Measurements from ENCODE around the gene PCNX2. TPM values are rescaled to one million over a fixed set of nuclear protein-coding genes. Genes with fewer than 3 reads are reported as not detected.

The PCNX2 gene
- total RNA-seq, 1 experiment from 2014 or later: 18.6 TPM

DNA sequence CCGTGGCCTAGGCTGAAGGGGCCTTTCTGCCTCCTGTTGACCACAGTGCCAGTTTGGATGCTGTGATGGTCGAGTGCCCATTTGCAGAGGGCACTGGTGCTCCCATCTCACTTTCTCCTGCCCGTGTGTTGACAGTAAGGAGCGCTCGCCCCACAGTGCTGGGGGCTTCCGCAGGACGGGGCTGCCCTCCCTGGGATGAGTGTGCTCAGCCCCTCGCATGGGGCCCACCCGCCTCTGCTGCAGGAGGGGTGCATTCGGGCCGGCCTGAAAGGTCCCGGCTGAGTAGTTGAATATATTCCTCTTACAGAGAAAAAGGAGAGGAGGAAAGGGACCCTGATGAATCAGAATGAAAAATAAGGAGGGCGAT is 307.8 kb downstream of the PCNX2 start:
- no peak overlapping the region for H3K27ac ChIP-seq
- intact Hi-C loops (cut with micrococcal nuclease; ENCODE audit: unreplicated experiment): no loop called here
- no peaks in the 10 kb centered on the region for H3K27me3 ChIP-seq (ENCODE audit: insufficient read depth, low read depth)
- H3K4me2 ChIP-seq: no peak overlapping the region
- no peaks in the 10 kb centered on the region for H3K9me3 ChIP-seq (ENCODE audit: insufficient read depth, low read depth)
- TF ChIP-seq, protein P1, sequence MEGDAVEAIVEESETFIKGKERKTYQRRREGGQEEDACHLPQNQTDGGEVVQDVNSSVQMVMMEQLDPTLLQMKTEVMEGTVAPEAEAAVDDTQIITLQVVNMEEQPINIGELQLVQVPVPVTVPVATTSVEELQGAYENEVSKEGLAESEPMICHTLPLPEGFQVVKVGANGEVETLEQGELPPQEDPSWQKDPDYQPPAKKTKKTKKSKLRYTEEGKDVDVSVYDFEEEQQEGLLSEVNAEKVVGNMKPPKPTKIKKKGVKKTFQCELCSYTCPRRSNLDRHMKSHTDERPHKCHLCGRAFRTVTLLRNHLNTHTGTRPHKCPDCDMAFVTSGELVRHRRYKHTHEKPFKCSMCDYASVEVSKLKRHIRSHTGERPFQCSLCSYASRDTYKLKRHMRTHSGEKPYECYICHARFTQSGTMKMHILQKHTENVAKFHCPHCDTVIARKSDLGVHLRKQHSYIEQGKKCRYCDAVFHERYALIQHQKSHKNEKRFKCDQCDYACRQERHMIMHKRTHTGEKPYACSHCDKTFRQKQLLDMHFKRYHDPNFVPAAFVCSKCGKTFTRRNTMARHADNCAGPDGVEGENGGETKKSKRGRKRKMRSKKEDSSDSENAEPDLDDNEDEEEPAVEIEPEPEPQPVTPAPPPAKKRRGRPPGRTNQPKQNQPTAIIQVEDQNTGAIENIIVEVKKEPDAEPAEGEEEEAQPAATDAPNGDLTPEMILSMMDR (conservative IDR thresholded peaks at IDR 0.05): no peak
- TF ChIP-seq EZH2 (IDR thresholded peaks at IDR 0.05; ENCODE audit: low read depth): no peak
- no peaks in the 10 kb centered on the region for H4K20me1 ChIP-seq (ENCODE audit: insufficient read depth)
- BruUV-seq (replicated peaks): no TSS peak
- H3K4me3 ChIP-seq: no peak overlapping the region
- no peaks in the 10 kb centered on the region for H3F3A ChIP-seq (ENCODE audit: insufficient read depth, low read depth)
- H2AFZ ChIP-seq: no peak overlapping the region
- no peak for DNase-seq
- ChIA-PET POLR2A (ENCODE audit: unreplicated experiment) (no interaction called here), CTCF (no interaction called here)
- 0 out of 2 replicates have a peak, but pooled peaks cover 7% of the 10 kb centered on the region for H3K4me1 ChIP-seq (replicated peaks; ENCODE audit: insufficient read depth)
- H3K36me3 ChIP-seq (ENCODE audit: low read depth): no peaks in the 10 kb centered on the region
- H3K9me2 ChIP-seq (ENCODE audit: insufficient read depth): no peaks in the 10 kb centered on the region
- no peaks in the 10 kb centered on the region for H3K79me2 ChIP-seq (ENCODE audit: low read depth)

DNA sequence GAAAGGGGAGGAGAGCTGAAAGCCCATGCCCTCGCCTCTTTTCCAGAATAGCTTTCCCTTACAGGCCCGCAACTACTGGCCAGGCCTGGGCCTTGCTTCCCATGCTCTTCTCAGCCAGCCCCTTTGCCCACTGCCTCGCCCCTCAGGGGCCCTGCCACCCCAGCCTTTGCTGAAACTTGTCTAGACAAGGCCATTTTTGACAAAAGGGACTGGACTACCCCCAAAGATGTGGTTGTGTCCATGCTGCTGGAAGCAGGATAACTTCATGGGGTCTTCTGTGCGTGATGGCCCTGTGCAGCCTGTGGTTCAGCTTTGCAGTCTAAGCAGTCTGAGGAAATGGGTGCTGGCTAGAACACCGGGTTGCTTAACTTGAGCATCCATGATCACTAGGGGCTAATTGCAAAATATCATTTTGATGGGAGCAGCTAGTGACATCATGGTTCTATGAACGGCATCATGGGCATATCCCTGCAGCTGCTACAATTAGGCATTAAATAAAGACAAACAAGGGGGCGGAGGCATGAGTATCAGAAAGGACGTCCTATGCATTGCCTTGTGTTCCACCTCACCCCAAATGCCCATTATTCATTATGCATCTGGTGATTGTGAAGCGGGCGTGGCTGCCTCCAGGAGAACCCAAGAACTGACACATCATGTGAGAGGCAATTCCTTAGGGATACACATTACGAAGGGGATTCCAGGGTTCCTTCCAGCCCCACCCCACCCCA is 308.3 kb downstream of the PCNX2 start:
- DNase-seq: no peak
- no peak overlapping the region for H2AFZ ChIP-seq
- H3K36me3 ChIP-seq (ENCODE audit: low read depth): no peaks in the 10 kb centered on the region
- POLR2A ChIA-PET (ENCODE audit: unreplicated experiment): no interaction called here
- no peaks in the 10 kb centered on the region for H4K20me1 ChIP-seq (ENCODE audit: insufficient read depth)
- H3K4me1 ChIP-seq (replicated peaks; ENCODE audit: insufficient read depth): 0 out of 2 replicates have a peak, but pooled peaks cover 7% of the 10 kb centered on the region
- no peaks in the 10 kb centered on the region for H3K9me3 ChIP-seq (ENCODE audit: insufficient read depth, low read depth)
- no peaks in the 10 kb centered on the region for H3K79me2 ChIP-seq (ENCODE audit: low read depth)
- no peak overlapping the region for H3K4me2 ChIP-seq
- no peak for TF ChIP-seq EZH2 (IDR thresholded peaks at IDR 0.05; ENCODE audit: low read depth)
- TF ChIP-seq, protein P1 (conservative IDR thresholded peaks at IDR 0.05): no peak
- H3K27ac ChIP-seq: no peak overlapping the region
- H3K4me3 ChIP-seq: no peak overlapping the region
- CTCF ChIA-PET: no interaction called here
- no peaks in the 10 kb centered on the region for H3K27me3 ChIP-seq (ENCODE audit: insufficient read depth, low read depth)
- intact Hi-C loops (cut with micrococcal nuclease; ENCODE audit: unreplicated experiment): no loop called here
- BruUV-seq (replicated peaks): no TSS peak
- H3F3A ChIP-seq (ENCODE audit: insufficient read depth, low read depth): peaks cover 5% of the 10 kb centered on the region; the same call in 1 of the 2 replicates
- no peaks in the 10 kb centered on the region for H3K9me2 ChIP-seq (ENCODE audit: insufficient read depth)

DNA sequence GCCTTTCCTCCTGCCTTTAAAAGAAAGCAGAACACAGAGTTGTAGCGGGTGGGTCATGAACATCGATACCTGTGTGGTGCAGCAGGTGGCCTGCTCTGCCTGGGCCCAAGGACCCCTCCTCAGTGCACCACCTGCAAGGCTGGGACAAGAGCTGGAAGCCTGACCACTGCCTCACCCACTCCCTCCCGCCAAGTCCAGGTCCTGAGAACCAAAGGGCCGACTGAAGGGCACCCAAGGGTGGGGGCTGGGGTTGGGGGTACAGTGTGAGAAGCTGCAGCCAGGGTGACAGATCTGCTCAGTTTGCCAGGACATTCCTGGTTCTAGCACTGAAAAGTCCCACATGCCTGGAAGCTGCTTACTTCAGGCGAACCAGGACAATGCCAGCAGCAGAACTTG is 309.0 kb downstream of the PCNX2 start:
- H3K9me3 ChIP-seq (ENCODE audit: insufficient read depth, low read depth): no peaks in the 10 kb centered on the region
- no peaks in the 10 kb centered on the region for H3K27me3 ChIP-seq (ENCODE audit: insufficient read depth, low read depth)
- H3K9me2 ChIP-seq (ENCODE audit: insufficient read depth): no peaks in the 10 kb centered on the region
- CTCF ChIA-PET: no interaction called here
- no peak for DNase-seq
- H3K4me1 ChIP-seq (replicated peaks; ENCODE audit: insufficient read depth): 0 out of 2 replicates have a peak, but pooled peaks cover 7% of the 10 kb centered on the region
- H3K4me2 ChIP-seq: no peak overlapping the region
- no peaks in the 10 kb centered on the region for H4K20me1 ChIP-seq (ENCODE audit: insufficient read depth)
- intact Hi-C loops (cut with micrococcal nuclease; ENCODE audit: unreplicated experiment): no loop called here
- TF ChIP-seq, protein P1 (conservative IDR thresholded peaks at IDR 0.05): no peak
- TF ChIP-seq EZH2 (IDR thresholded peaks at IDR 0.05; ENCODE audit: low read depth): no peak
- BruUV-seq (replicated peaks): no TSS peak
- H3K27ac ChIP-seq: no peak overlapping the region
- no peak overlapping the region for H2AFZ ChIP-seq
- POLR2A ChIA-PET (ENCODE audit: unreplicated experiment): no interaction called here
- no peaks in the 10 kb centered on the region for H3K79me2 ChIP-seq (ENCODE audit: low read depth)
- H3K4me3 ChIP-seq: no peak overlapping the region
- no peaks in the 10 kb centered on the region for H3K36me3 ChIP-seq (ENCODE audit: low read depth)
- peaks cover 5% of the 10 kb centered on the region; the same call in 1 of the 2 replicates for H3F3A ChIP-seq (ENCODE audit: insufficient read depth, low read depth)

Measured in PC-9 (cell line).